SU-DHL-6 (cell line): Measurements from ENCODE around the gene KRT81.

Experiments
- H2AFZ ChIP-seq: fragments of 200-600 bp; sonication (generic); 2 replicates; pipeline ENCODE4 v1.6.1; 2014; ENCODE audit warnings: low read depth, mild to moderate bottlenecking, moderate library complexity, mixed read lengths, antibody characterized with exemption, low read length; ENCODE audit not compliant: severe bottlenecking
- H3F3A ChIP-seq: fragments of 200-600 bp; shearing (Covaris generic); 2 replicates; pipeline ENCODE4 v1.6.0; 2016; ENCODE audit warnings: antibody characterized with exemption, mild to moderate bottlenecking; ENCODE audit not compliant: insufficient read depth
- H3K27ac ChIP-seq: fragments of 200-600 bp; sonication (generic); 2 replicates; pipeline ENCODE4 v1.5.1; 2016; ENCODE audit warnings: low read depth, mild to moderate bottlenecking, low read length, moderate library complexity, mixed read lengths
- H3K27me3 ChIP-seq: fragments of 200-600 bp; sonication (generic), shearing (Covaris generic); 2 replicates; pipeline ENCODE4 v1.6.0; 2014; ENCODE audit warnings: mild to moderate bottlenecking, low read length
- H3K36me3 ChIP-seq: fragments of 200-600 bp; sonication (generic); 2 replicates; pipeline ENCODE4 v1.6.1; 2014; ENCODE audit warnings: mild to moderate bottlenecking, low read length, mixed read lengths
- H3K4me2 ChIP-seq: fragments of 300-600, 200-600 bp; shearing (Covaris generic), sonication (generic); 2 replicates; pipeline ENCODE4 v1.6.0; 2014; ENCODE audit warnings: low read length, low read depth, mild to moderate bottlenecking; ENCODE audit not compliant: poor library complexity, severe bottlenecking
- H3K4me3 ChIP-seq: fragments of 200-600 bp; sonication (generic); 2 replicates; pipeline ENCODE4 v1.5.1; 2014; ENCODE audit warnings: antibody characterized with exemption, low read length, mild to moderate bottlenecking, mixed read lengths; ENCODE audit not compliant: insufficient read depth, poor library complexity, severe bottlenecking
- H3K79me2 ChIP-seq: fragments of 200-600 bp; sonication (generic); 2 replicates; pipeline ENCODE4 v1.6.1; 2014; ENCODE audit warnings: mild to moderate bottlenecking, low read length, moderate library complexity; ENCODE audit not compliant: insufficient read depth
- H3K9ac ChIP-seq: fragments of 200-600 bp; sonication (generic); 2 replicates; pipeline ENCODE4 v1.7.0; 2014; ENCODE audit warnings: mild to moderate bottlenecking, low read length
- H3K9me2 ChIP-seq: fragments of 200-600 bp; sonication (generic); replicated peaks from 2 replicates; pipeline ENCODE4 v1.6.1; 2014; ENCODE audit warnings: low read length; ENCODE audit not compliant: insufficient read depth
- H3K9me3 ChIP-seq: fragments of 200-600 bp; sonication (generic); 2 replicates; pipeline ENCODE4 v1.6.1; 2014; ENCODE audit warnings: low read length, mixed read lengths; ENCODE audit not compliant: insufficient read depth
- H4K20me1 ChIP-seq: fragments of 200-600 bp; sonication (generic); 2 replicates; pipeline ENCODE4 v1.6.1; 2014; ENCODE audit warnings: low read depth, mild to moderate bottlenecking, antibody characterized with exemption, low read length, moderate library complexity, mixed read lengths
- CTCF ChIP-seq: fragments of 200-600 bp; sonication (generic); IDR thresholded peaks from one replicate; pipeline ENCODE4 v1.5.1; 2017; ENCODE audit warnings: antibody characterized with exemption, mild to moderate bottlenecking, low read length, moderate library complexity; ENCODE audit not compliant: insufficient read depth, poor library complexity, severe bottlenecking
- EZH2phosphoT487 ChIP-seq: fragments of 200-600 bp; sonication (generic), shearing (Covaris generic); conservative IDR thresholded peaks from 2 replicates; pipeline ENCODE4 v1.6.1; 2018; ENCODE audit warnings: mild to moderate bottlenecking, antibody characterized with exemption, low read length, moderate library complexity, mixed read lengths

Gene KRT81

GRCh38 chr12:52300796-52301691, 9.7 kb upstream of the KRT81 start:
- no peaks in the 10 kb centered on the region for H4K20me1 ChIP-seq
- no peak overlapping the region for H3K27ac ChIP-seq
- no peaks in the 10 kb centered on the region for H3K79me2 ChIP-seq
- no peaks in the 10 kb centered on the region for H3K9me3 ChIP-seq
- no peak overlapping the region for H3K9ac ChIP-seq
- H3K4me2 ChIP-seq = no peak overlapping the region
- no peaks in the 10 kb centered on the region for H3F3A ChIP-seq
- H3K36me3 ChIP-seq = no peaks in the 10 kb centered on the region
- no peak overlapping the region for H2AFZ ChIP-seq
- no peak for TF ChIP-seq CTCF
- H3K4me3 ChIP-seq = no peak overlapping the region
- H3K9me2 ChIP-seq = no peaks in the 10 kb centered on the region
- no peaks in the 10 kb centered on the region; the same call in 1 of the 2 replicates for H3K27me3 ChIP-seq

GRCh38 chr12:52298677-52299190, 7.4 kb upstream of the KRT81 start:
- Histone ChIP-seq H3K4me2 (no peak overlapping the region), H3K27me3 (no peaks in the 10 kb centered on the region; the same call in 1 of the 2 replicates)

GRCh38 chr12:52296572-52297215, 5.4 kb upstream of the KRT81 start:
- H3K27ac ChIP-seq = no peak overlapping the region
- H3K9me2 ChIP-seq = no peaks in the 10 kb centered on the region
- H3K9me3 ChIP-seq = no peaks in the 10 kb centered on the region
- no peaks in the 10 kb centered on the region for H3K36me3 ChIP-seq
- H3K4me2 ChIP-seq = no peak overlapping the region
- TF ChIP-seq CTCF (no peak), EZH2phosphoT487 (no peak)
- no peak overlapping the region for H3K4me3 ChIP-seq
- no peaks in the 10 kb centered on the region for H3F3A ChIP-seq
- no peaks in the 10 kb centered on the region for H4K20me1 ChIP-seq
- no peak overlapping the region for H3K9ac ChIP-seq
- no peak overlapping the region for H2AFZ ChIP-seq
- H3K79me2 ChIP-seq = no peaks in the 10 kb centered on the region
- no peaks in the 10 kb centered on the region; the same call in 1 of the 2 replicates for H3K27me3 ChIP-seq

More at GRCh38 chr12:52298677-52299190, 7.4 kb upstream of the KRT81 start:
- H4K20me1 ChIP-seq = no peaks in the 10 kb centered on the region
- H2AFZ ChIP-seq = no peak overlapping the region
- no peak for TF ChIP-seq CTCF
- no peak for TF ChIP-seq EZH2phosphoT487
- H3K79me2 ChIP-seq = no peaks in the 10 kb centered on the region
- no peak overlapping the region for H3K4me3 ChIP-seq
- no peaks in the 10 kb centered on the region for H3K9me2 ChIP-seq
- no peaks in the 10 kb centered on the region for H3F3A ChIP-seq
- H3K9me3 ChIP-seq = no peaks in the 10 kb centered on the region
- H3K36me3 ChIP-seq = no peaks in the 10 kb centered on the region
- H3K9ac ChIP-seq = no peak overlapping the region
- no peak overlapping the region for H3K27ac ChIP-seq
